NCI-H774 (cell line): ENCODE measurements around the gene AXIN1.
"Not testable (repeated sequence)": the region's sequence is repeated elsewhere in the genome, so short reads cannot be mapped to it uniquely, and the experiment has no call there.

Source experiments
- DNase-seq: peaks from one replicate; lab custom pipeline; 2025; lab: John Stamatoyannopoulos, UW

Gene AXIN1

DNA sequence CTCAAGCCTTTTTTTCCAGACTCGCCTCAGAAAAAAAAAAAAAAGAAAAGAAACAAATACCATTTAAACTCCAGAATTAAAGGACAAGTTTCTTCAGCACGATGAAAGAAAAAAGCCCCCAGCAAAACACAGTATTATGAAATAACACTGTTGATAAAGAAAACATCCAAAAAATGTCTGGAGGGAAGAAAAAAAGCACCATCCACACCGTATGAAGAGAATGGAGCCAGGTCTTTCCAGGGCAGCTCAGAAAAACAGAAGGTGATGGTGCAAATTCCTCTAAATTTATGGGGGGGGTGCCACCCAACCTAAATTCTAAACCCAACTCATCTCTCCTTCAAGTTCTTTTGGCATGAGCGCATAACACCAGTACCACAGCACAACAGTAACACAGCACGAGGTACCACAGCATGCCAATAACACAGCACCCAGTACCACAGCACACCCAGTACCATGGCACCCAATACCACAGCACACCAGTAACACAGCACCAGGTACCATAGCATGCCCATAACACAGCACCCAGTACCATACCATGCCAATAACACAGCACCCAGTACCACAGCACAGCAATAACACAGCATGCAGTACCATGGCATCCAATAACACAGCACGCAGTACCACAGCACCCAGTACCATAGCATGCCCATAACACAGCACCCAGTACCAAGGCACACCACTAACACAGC, 19.0 kb downstream of the AXIN1 start:
- DNase-seq = no peak

DNA sequence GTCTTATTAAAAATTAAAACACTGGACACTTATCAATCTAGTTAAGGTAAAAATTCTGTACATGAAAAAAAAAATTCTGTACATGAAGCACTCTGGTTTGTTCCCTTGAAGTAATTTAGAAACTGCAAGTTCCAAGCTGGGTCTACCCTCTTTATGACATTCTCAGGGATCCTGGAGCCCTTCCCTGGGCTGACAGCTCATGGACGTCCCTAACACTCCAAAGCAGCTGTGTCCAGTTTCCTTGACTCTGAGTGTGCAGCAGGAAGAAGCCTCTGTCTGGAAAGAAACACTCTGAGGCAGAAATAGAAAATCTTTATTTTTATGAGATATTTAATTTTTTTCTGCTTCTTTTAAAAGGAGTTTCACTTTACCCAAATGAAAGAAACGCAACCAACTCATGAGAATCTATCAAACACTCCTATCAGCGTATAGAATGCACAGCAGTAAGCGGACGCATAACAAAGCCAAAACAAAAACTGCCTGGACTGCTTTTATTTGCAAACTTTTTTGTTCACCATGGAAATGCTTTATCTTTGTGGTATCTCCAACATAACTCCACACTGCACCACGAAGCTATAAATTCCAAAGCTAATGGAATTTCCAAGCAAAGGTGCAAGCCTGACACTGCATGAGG, 21.2 kb downstream of the AXIN1 start:
- DNase-seq = not testable (repeated sequence)

DNA sequence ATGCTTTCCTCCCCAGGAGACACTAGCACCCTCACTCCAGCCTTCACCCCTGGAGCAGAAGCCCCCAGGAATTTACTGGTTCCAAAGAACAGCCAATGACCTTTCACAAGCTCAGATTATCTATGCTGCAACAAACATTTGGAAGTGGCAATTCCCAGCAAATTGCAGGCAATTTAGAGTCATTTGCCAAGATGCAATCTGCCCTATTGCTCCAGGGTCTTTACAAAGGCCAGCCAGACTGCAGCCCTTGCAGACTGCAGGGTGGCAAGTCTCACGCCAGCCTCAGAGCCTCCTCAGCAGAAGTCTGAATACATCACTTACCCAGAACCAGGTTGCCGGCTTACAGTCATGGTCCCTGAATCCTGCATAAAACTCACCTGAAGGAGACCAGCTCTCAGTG, 21.8 kb downstream of the AXIN1 start:
- DNase-seq = no peak

DNA sequence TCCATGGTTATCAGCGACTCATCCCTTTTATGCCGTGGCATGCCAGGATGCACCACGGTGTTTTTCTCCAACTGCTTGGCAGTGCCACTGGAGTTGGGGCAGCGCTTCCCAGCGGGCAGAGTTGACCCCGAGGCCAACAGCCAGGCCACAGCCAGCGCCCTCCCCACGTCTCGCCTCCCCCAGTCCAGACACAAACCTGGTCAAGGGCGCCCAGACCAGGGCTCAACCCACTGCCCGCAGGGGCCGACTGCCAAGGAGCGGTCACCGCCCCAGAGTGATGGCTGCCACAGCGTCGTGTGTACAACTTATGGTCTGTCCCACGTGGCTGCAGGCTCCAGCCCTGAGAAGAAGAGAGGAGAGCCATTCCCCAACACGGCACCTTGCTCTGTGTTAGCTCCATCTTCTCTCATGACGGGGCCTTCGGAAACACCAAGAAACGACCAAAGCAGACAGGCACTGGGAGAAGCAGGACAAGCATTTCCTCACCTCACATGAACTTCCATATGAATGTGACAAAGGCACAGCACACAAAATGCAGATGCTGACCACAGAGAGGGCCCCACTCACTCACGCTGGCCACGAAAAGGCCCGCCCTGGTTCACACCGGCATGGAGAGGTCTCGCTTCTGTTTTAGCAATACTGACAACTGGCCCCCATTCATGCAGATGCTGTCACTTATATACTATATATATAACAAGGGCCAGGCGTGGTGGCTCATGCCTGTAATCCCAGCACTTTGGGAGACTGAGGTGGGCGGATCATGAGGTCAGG, 27.0 kb downstream of the AXIN1 start:
- no peak for DNase-seq

DNA sequence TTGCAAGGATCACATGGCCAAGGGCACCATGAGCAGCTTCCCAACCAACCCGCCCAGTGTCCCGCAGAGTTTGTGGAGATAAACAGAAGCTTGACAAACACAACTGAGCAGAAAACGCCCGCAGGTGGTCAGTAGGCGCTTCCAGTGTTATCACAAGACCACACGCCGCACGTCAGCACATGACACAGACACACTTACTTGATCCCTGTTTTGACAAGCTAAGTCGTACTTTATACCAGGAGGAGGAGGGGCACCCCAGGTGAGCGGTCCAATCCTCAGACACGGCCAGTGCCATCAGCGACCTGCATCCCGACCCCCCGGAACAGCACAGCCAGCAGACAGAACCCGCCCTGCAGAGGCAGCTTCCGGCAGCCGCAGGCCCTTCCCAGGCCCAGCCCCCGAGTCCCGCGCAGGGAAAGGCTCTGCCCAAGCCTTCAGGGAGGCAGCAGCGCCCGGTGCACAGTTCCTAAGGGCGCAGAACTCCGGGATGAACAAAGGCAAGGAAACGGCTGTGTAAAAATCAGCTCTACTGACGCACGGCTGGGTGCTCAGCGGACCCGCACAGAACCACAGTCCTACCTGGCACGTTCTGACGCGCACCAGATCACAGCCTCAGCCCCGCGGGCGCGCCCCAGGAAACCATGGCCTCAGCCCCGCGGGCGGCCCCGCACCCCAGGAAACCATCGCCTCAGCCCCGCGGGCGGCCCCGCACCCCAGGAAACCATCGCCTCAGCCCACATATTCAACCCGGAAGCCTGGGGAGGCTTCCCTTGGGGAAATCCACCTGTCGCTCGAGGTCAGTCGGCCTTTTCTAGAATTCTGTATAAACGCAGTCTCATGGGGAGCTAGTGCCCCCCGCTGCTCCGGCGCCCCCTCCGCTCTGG, 27.8 kb downstream of the AXIN1 start:
- no peak for DNase-seq

DNA sequence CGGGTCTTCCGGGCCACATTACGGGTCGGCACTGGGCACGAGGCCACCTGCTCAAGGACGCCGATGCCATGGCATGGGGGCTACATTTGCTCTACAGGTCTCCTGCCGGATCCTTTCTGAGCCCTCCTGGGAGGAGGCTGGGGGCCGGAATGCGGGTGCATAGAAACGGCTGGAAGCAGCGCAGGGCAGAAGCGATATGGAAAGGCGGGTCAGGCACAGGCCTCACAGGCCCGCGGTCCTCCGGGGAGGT, 28.4 kb downstream of the AXIN1 start:
- DNase-seq = no peak

DNA sequence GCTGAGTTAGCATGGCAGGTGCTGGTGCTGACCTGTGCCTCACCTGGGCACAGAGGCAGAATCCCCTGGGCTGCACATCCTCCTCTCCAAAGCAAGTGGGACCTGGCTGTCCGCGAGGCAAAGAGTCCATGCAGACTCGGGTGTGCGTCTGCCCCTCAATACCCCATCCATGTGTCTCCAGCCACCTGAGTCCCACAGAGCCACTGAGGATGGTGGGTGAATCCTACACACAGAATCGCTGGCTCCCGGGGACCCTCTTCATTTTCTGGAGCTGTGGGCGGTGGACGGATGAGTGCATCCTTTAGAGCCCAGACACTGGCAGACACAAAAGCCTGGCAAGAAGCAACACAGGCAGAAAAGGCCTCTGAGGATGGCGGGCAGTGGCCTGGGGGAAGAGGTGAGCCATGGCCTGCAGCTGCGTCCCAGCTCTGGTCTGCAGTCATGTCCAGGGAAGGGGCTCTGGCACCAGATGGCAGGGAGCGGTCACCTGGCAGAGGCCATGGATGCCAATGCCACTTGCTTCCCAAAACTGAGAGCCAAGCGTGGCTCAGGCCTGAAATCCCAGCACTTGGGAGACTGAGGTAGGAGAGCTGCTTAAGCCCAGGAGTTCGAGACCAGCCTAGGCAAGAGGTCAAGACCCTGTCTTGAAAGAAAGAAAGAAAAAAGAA, 29.9 kb downstream of the AXIN1 start:
- DNase-seq = no peak

DNA sequence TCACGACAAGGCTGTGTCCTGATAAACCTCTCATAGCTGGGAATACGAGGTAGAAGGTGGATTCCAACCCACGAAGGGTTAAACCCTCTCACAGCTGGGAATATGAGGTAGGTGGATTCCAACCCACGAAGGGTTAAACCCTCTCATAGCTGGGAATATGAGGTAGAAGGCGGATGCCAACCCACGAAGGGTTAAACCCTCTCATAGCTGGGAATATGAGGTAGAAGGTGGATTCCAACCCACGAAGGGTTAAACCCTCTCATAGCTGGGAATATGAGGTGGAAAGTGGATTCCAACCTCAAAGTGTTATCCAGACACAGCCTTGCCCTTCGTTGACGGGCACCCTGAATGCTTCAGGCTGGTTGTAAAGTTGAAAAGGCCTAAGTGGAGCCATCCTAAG, 31.0 kb downstream of the AXIN1 start:
- DNase-seq = no peak

DNA sequence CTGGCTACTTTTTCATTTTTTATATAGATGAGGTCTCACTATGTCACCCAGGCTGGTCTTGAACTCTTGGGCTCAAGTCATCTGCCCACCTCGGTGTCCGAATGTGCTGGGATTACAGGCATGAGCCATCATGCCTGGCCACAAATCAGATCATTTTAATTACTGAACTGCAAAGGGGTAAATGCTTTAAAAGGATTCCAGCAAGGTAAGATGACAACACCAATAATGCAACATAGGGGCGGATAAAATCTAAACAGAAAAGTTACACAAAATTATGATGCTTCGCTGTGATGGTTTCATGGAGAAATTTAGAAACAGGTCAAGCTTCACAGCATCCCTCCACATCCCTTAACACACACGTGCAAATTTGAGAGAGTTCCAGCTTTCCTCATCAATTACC, 32.3 kb downstream of the AXIN1 start:
- DNase-seq = no peak

DNA sequence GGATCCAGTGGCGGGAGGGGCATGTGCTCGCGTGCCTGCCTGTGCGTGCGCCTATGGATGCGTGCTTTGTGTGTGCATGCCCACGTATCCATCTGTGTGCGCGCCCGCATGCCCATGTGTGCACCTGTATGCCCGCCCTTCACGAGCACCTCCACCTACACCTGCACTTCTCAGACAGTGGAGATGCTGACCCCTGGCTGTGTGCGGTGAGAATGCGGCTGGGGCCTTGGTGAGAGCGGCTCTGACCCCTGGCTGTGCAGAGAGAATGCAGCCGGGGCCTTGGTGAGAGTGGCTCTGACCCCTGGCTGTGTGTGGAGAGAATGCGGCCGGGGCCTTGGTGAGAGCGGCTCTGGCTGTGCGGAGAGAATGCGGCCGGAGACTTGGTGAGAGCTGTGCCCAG, 33.9 kb downstream of the AXIN1 start:
- no peak for DNase-seq

DNA sequence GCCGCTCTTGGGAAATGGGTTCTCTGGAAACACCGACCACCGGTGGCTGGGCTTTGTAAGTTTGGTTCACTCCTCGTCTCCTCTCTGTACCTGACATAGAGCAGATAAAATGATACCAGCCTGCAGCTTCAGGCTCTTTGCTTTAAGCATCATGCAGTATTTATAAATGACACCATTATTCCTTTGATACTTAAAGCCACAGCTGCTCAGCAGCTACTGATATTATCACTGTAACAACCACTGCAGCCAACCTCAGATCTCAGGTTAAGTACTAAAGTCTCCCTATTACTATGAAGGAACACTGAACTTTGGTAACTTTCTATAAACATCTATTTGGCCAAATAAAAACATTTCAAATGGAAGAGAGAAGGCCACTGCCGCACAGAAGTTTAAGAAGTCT, 34.9 kb downstream of the AXIN1 start:
- no peak for DNase-seq

DNA sequence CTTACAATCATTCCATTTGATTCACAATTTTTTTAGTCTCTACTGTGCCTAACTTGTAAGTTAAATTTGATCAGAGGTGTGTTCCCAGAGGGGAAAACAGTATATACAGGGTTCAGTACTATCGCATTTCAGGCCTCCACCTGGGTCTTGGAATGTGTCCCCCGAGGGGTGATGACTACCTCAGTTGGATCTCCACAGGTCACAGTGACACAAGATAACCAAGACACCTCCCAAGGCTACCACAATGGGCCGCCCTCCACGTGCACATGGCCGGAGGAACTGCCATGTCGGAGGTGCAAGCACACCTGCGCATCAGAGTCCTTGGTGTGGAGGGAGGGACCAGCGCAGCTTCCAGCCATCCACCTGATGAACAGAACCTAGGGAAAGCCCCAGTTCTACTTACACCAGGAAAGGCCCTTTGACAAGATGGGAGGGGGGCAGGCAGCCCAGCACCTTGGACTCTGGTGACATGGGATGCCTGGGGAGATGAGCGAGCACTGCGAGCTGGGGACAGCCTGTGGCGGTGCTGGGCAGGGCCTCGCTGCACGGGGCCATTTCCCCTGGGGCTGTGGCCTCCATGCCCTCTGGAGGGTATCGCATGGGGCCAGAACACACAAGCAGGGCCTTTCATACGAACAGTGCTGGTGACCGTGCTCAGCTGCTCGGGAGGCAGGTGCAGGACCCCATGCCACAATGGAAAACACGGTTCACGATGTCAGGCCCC, 35.6 kb downstream of the AXIN1 start:
- no peak for DNase-seq

DNA sequence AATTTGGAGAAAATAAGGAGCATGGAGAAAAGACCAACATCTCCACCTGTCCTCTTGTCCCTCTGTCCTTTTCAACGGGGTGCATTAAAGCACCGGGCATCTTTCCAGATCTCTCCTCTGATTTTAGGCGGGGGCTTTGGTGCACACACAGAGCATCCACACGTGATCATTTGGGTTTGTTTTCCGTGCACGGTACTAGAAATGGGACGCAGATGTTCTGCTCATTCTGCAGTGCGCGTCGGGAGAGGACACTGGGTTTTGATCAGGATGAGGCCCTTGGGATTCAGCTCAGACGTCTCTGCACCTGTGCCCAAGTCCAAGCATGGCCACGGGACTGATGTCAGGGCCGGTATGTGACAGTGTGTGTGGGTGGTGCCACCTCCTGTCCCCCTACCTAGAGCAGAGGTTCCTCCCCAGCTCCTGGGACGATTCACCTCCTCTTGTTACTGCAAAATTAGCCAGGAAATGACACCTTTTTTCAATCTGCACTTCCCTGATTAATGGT, 37.7 kb downstream of the AXIN1 start:
- no peak for DNase-seq

DNA sequence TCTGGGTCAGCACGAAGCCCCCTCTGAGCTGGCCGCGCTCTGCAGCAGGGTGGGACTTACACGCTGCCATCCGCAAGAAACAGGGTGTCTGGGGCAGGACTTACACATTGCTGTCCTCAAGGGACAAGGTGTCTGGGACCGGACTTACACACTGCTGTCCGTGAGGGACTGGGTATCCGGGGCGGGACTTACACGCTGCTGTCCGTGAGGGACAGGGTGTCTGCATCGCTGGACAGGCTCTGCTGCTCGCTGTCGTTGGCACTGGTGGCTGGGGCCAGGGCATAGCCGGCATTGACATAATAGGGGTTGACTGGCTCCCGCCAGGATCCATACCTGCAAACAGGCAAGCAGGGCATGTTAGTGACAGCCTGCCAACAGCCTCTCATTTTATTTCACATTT, 38.2 kb downstream of the AXIN1 start:
- no peak for DNase-seq

DNA sequence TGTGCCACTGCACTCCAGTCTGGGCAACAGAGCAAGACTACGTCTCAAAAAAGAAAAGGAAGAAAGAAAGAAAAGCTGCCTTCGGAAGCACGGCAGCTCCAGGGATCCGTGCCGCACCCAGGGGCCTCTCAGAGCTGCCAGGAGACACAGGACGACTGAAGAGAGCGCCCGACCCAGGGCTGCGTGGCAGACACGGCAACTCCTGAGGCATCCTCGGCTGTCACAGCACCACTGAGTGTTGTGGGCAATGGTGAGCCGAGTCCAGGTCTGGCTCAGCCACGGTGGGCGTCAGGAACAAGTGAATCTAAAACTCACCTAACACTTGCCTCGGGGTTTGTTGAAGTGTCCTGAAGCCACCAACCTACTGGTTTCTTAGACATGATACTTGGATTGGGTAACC, 40.8 kb downstream of the AXIN1 start:
- DNase-seq = no peak

DNA sequence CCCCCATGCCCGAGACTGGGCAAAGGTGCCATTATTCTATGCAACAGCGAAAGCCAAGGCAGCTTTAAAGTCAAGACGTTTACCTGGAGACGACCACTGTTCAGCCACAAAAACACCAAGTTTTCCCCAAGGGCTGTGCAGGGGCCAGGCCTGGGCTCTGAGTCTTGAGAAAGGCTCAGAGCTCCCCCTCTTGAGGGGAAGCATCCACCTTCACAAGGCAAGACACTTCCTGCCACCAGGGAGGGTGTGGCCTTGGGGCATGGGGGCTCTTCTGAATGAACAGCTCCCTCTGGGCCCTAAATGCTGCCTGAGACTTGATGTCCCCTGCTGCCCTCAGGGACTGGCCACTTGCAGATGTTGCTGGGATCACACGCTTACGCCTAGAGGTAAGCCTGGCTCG, 43.0 kb downstream of the AXIN1 start:
- DNase-seq = no peak

DNA sequence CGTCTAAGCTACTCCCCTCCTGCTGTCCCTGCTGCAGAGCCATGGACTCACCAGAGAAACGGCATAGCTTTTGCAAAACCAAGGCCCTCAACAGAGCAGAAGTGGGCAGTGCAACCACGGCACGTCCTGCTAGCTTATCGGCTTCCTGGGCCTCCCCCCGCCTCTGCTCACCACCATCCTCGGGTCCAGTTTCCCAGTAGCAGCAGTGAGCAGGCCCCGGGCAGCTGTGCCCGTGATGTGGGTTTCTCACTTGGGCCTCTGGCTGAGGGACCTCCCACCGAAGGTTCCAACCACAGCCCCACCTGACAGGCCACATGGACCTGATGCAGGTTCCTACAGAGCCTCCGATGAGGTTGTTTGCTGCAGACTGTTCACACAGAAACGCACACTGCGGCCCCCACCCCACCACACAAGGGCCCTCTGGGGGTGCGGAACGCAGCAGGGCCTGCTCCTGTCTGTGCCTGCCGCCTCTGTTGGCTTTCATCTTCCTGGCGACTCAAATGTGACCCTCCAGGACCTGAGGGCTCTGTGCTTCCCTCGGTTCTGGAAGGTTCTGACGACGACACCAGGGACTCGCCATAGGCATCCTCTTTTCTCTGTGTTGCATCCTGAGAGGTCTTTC, 44.7 kb downstream of the AXIN1 start:
- no peak for DNase-seq

DNA sequence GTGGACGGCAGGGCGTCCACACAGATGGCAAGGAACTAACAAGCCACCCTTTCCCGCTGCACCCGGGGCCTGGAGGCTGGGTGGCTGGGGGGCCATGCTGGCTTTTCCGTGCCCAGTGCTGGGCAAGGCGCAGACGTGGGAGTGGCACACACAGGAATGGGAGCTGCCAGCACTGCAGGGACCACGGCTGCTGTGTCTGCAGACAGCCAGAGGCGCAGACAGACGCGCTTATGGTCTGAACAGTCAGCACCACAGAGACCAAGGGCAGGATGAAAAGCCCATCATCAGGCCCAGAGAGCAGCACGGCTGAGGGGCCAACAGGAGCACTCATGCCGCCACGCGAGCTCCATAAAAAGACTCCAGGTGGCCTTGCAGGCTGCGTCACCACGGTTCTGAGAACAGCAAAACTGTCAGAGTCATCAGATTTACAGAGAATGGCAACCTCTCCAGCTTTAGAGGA, 45.6 kb downstream of the AXIN1 start:
- DNase-seq = no peak

DNA sequence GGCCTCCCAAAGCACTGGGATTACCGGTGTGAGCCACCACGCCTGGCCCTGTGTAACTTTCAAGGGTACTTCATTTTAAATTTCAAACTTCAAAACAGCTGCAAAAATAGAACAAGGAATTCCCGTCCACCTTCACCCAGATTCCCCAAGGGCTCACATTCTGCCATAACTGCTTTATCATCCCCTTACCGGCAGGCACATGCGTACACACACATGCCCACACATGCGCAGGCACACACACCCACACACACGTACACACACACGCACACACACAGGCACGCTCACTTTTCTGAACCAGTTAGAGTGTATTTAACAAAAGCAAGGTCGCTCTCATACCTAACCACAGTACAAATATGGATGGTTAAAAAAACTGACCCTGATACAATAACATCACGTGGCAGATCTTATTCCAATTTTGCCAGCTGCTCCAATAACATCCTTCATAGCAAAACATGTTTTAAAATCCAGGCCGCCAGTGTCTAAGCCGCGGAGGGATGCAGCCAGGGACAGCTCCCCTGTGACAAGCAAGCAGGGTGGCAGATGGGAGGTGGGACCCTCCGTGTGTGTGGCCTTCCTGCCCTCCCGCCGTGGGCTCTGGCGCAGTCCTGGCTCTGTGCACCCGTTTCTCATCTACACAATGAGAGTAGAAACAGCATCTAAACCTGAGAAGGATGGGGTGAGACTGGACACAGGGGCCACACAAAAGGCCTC, 46.5 kb downstream of the AXIN1 start:
- no peak for DNase-seq
